GM18508 (cell line): Measurements from ENCODE around the gene LIN7C.

Experiments
- ATAC-seq: cut with Tn5 transposase; IDR thresholded peaks from one replicate; pipeline ENCODE4 v1.9.1; 2021; ENCODE audit warnings: moderate number of reproducible peaks; ENCODE audit not compliant: insufficient read depth, unreplicated experiment

Gene LIN7C

GRCh38 chr11:27472398-27473016 is 34.1 kb downstream of the LIN7C start, which contains the start of gene LGR4:
Gene LGR4 (minus strand): TSS chr11:27472790. CDS start chr11:27472302, 488 bp downstream.
- ATAC-seq, result peak; percentile 46

GRCh38 chr11:27471589-27472397 is 34.8 kb downstream of the LIN7C start:
- ATAC-seq, result peak; percentile 19

DNA sequence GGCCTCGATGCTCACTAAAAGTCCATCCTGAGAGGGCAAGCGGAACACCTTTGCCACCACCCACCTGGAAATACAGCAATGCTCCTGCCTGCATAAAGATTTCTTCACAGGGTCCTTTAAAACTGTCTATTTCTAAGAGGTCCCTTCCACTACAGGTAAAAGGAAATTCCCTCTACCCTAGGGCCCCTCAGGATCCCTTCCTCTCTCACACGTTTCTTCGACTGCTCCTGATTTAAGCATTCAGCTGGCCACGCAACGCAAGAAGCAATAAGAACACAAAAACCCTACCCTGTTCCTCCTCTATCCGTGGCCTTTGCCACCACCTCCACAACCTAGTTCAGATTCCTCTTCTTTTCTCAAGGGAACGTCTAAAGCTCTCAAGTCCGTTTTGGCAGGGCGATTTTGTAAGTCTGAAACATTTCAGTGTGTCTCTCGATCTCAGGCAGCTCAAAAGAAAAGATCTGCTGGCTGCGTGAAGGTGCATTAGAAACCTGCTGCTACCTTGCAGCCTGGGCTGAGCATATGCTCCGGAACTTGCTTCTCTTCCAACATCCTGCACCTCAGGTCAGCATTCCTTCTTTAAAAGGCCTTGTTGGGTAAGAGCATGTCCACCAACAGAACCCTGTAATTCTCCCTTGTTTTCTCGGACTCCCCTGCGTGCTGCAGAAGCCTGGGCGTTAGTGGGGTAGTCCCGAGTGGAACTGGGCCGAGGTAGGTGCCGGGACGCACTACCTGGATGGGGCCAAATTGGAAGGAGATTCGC is 35.6 kb downstream of the LIN7C start:
- ATAC-seq, result no peak

- ATAC-seq, result no peak
Measured at GRCh38 chr11:27470166-27470565, 36.4 kb downstream of the LIN7C start.

- no peak for ATAC-seq
Measured at GRCh38 chr11:27468995-27469695, 37.4 kb downstream of the LIN7C start.

GRCh38 chr11:27468209-27468994 is 38.2 kb downstream of the LIN7C start:
- no peak for ATAC-seq

DNA sequence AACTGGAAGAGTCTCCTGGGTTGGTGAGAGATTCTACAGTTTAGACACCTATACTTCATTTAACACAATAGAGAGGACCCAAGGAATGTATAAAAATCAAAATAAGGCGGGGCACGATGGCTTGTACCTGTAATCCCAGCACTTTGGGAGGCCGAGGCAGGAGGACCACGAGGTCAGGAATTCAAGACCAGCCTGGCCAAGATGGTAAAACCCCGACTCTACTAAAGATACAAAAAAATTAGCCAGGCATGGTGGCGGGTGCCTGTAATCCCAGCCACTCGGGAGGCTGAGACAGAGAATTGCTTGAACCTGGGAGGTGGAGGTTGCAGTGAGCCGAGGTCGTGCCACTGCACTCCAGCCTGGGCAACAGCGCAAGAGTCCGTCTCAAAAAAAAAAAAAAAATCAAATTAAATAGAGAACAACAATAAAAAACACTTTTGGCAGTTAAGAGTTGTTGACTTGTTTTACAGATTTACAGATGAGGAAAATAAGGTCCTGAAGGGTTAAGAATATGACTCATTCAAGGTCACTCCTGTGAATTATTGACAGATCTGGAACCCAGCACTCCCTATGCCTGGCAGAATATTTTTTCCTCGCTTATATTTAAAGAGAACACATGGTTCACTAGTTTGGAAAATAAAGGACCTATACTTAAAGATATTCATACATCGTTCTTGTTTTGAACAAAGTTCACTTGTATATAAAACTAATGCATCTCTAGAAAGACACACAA is 39.2 kb downstream of the LIN7C start:
- ATAC-seq, result no peak

DNA sequence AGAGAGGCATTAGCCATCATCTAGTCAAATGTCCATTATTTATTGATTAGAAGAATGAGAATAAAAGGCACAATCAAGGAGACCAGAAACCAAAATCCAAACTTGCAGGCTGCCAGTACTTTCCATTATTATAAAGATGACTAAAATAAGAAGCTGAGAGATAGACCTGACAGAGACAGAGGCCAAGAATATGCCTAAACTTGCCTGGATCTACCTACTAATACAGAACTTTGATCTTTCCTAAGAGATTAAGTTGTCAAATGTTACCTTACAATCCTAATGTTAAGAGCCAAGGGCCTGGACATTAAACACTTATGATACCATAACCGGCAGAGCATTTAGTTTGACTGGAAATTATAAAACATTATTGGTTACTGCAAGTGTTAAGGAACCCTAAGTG is 40.2 kb downstream of the LIN7C start:
- no peak for ATAC-seq

DNA sequence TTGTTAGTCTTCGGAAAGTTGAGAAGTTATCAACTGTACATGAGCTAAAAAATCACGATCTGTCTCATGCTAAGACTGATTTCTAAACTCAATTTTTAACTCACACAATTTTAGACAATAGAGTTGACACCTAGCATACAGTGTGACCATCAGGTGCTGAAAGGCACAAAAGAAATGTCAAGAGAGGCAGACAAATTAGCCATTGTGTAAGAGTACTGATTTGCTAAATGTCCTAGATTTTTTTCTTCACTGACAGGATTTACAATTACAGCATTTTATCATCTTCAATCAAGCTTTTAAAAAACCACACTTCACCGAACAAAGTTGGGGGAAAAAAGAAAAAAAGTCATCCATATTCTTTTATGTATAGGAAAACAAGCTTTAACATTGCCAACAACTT is 40.9 kb downstream of the LIN7C start:
- no peak for ATAC-seq

GRCh38 chr11:27464909-27465308 is 41.7 kb downstream of the LIN7C start:
- no peak for ATAC-seq

DNA sequence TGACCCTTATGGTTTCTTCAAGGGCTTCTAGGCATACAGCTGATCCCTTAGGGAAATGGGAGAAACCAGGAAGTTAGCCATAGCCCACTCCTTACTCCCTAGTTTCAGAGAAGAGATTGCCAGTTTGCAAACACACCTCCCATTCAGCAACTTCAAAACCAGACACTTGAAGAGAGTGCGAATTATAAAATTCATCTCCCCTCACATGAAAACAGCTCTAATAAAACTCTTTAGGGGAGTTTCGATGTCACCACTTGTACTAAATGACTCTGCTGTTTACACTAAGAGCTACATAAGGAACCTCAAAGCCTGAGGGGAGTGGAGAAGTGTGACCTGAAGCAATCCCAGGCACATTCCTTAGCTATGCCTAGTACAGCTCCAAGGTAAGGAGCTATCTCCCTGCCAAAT is 42.3 kb downstream of the LIN7C start:
- ATAC-seq, result no peak

- no peak for ATAC-seq
Measured at GRCh38 chr11:27462543-27462942, 44.0 kb downstream of the LIN7C start.

DNA sequence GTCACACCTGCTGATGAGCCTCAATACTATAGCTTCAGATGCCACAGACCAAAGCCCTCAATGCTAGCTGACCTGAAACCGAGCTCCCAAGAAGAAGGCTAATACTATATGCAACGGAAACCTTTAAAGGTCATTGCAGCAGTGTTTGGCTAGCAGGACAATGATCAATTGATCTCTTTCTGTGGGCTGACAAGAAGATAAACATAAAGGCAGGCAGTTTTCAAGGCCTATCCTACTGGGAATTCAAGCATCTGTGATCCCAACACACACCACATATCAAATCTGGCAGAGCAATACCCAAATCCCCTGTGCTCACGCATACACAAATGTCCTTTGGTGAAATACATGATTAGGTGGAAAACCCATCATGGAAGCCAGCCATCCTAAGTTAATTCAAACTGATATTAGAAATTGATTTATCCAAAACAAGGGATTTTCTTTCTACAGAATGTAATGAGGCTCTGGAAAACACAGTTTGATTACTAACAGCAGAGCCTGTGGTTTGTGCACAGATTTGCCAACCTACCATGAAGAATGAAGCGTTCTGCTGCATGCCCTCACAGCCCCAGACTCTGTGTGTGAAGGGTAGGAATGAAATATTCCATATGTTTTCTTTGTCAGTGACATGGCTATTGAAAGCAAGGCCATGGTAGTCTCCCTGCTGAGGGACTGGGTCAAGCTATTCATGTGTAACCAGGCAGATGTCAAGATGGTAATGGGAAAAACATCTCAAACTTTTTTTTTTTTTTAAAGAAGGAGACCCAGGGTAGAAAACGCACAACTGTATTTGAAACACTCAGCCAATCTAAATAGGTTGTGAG is 46.2 kb downstream of the LIN7C start:
- no peak for ATAC-seq

DNA sequence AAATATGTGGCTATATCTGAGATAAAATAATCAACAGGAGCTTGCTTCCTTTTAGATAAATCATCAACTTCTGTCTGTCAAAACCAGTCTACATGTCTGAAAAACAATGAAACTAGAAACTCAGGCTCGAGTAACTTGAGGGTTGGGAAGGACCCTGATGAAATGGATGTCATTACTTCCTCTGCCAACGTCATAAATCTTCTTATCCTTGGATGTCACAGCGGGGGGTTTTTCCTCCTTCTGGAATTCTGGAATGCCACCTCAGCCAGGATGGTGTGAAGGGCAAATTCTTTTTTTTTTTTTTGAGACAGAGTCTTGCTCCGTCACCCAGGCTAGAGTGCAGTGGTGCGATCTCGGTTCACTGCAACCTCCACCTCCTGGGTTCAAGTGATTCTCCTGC is 47.4 kb downstream of the LIN7C start:
- ATAC-seq, result no peak

DNA sequence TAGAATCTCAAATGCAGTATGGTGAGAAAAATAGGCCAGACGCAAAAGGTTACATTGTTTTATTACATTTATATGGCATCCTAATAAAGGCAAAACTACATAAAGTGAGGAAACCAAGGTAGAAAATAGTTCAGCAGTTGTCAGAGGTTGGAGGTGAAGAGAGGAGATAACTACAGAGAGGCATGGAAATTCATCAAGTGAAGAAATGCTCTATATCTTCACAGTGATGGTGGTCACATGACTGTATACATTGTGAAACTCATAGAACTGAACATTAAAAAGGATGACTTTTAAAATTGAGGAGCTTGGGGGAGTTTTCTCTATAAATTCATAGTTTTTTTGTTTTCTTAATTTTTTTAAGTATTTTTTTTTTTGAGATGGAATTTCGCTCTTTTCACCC is 48.4 kb downstream of the LIN7C start:
- no peak for ATAC-seq

DNA sequence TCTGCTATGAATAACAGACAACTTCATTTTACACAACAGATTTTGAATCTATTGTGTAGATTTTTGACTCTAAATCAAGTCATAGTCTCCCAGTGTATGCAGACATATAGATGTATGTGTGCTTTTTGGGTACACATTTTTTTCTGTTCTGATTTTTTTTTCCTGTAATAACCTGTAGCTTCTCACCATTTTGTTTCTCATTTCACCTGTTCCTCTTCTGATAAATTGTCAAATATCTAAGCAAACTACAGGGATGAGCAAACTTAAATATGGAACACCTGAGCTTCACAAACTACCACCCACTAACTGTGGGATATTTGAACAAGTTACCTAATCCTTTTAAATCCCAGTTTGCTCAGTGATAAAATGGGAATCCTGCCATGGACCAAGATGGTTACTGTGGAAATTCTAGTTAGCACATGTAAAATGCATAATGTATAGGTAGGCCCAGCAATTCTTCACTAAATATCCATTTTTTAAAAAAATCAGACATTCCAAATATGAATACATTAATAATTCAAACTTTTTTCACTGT is 49.7 kb downstream of the LIN7C start:
- ATAC-seq, result no peak

GRCh38 chr11:27456140-27456794 is 50.3 kb downstream of the LIN7C start:
- no peak for ATAC-seq

GRCh38 chr11:27455667-27456066 is 50.9 kb downstream of the LIN7C start:
- no peak for ATAC-seq
